CD4-positive, alpha-beta memory T cell (primary cell): Measurements from ENCODE around the gene PCDHA5. TPM values are rescaled to one million over a fixed set of nuclear protein-coding genes. Genes with fewer than 3 reads are reported as not detected.
A peak's percentile ranks its signal among the peaks of the same experiment; 100 is the strongest.
"Not testable (repeated sequence)": the region's sequence is repeated elsewhere in the genome, so short reads cannot be mapped to it uniquely, and the experiment has no call there.

Source experiments
- CTCF ChIA-PET: fragments of 350-600 bp; sonication (Branson Sonifier 250); formaldehyde crosslinking; loops from one replicate; lab custom pipeline; 2021; ENCODE audit warnings: inconsistent platforms; ENCODE audit not compliant: partially characterized antibody; lab: Charles Lee
- POLR2A ChIA-PET: fragments of 350-600 bp; sonication (Branson Sonifier 250); formaldehyde crosslinking; loops from one replicate; lab custom pipeline; 2021; ENCODE audit not compliant: partially characterized antibody; lab: Charles Lee
- DNase-seq, 5 donors: peaks; one replicate each; pipeline versions ENCODE4 v3.0.0 to v3.0.0-alpha.2; 2020 to 2022; ENCODE audit warnings: mixed read lengths in 1 of 5
- H3K27ac ChIP-seq: one replicate; pipeline ENCODE4 v1.7.0; 2013; ENCODE audit warnings: low read depth, low read length
- H3K27me3 ChIP-seq: 2 replicates; pipeline ENCODE4 v1.7.0; 2013; ENCODE audit warnings: mild to moderate bottlenecking, low read length, moderate library complexity; ENCODE audit not compliant: insufficient read depth
- H3K36me3 ChIP-seq: 2 replicates; pipeline ENCODE4 v1.7.0; 2013; ENCODE audit warnings: mild to moderate bottlenecking, low read length, moderate library complexity; ENCODE audit not compliant: insufficient read depth
- H3K4me1 ChIP-seq: 2 replicates; pipeline ENCODE4 v1.7.0; 2013; ENCODE audit warnings: mild to moderate bottlenecking, low read length, moderate library complexity; ENCODE audit not compliant: insufficient read depth
- H3K4me3 ChIP-seq, 2 donors: one replicate each; pipeline ENCODE4 v1.7.0; 2013; ENCODE audit warnings: low read length in 2 of 2, mild to moderate bottlenecking in 1 of 2
- H3K9me3 ChIP-seq, 2 donors: one replicate each; pipeline ENCODE4 v1.7.0; 2013; ENCODE audit warnings: low read length in 2 of 2, control low read depth in 1 of 2; ENCODE audit not compliant: control insufficient read depth in 1 of 2
- H3K27ac Mint-ChIP-seq, 7 donors: one replicate each; pipeline ENCODE4 v1.8.0; 2020 to 2021; ENCODE audit warnings: mixed read lengths in 7 of 7, mild to moderate bottlenecking in 6 of 7, inconsistent platforms in 3 of 7, moderate library complexity in 3 of 7
- H3K27me3 Mint-ChIP-seq, 2 donors: one replicate each; pipeline ENCODE4 v1.8.0; 2020 to 2021; ENCODE audit warnings: mixed read lengths in 2 of 2
- H3K36me3 Mint-ChIP-seq, 2 donors: one replicate each; pipeline ENCODE4 v1.8.0; 2020 to 2021; ENCODE audit warnings: mixed read lengths in 2 of 2, inconsistent platforms in 1 of 2, mild to moderate bottlenecking in 1 of 2
- H3K4me1 Mint-ChIP-seq, 4 donors: one replicate each; pipeline ENCODE4 v1.8.0; 2020 to 2021; ENCODE audit warnings: mixed read lengths in 4 of 4, mild to moderate bottlenecking in 1 of 4
- H3K4me3 Mint-ChIP-seq, 8 donors: one replicate each; pipeline ENCODE4 v1.8.0; 2020 to 2021; ENCODE audit warnings: mixed read lengths in 8 of 8, mild to moderate bottlenecking in 7 of 8, moderate library complexity in 6 of 8, inconsistent platforms in 3 of 8
- H3K9me3 Mint-ChIP-seq, 8 donors: one replicate each; pipeline ENCODE4 v1.8.0; 2020 to 2021; ENCODE audit warnings: mixed read lengths in 8 of 8, mild to moderate bottlenecking in 5 of 8, inconsistent platforms in 3 of 8, moderate library complexity in 1 of 8
- intact Hi-C: fragments of 100-400 bp; cut with micrococcal nuclease; formaldehyde crosslinking; loops from one replicate; pipeline ENCODE4 v1.15.1; 2023
- polyA plus RNA-seq, 2 donors: library from polyadenylated mRNA; unstranded; fragments of 300-500 nt; fragmentation: Illumina TruSeq; gene quantifications; one replicate each; pipeline ENCODE4 v1.2.3, GENCODE V29; 2021
- total RNA-seq, 2 experiments: library from RNA; stranded (reverse); gene quantifications; one replicate each; pipeline ENCODE4 v1.2.3, GENCODE V29; 2021

PCDHA5 gene
- total and polyA plus RNA-seq, 4 experiments from 2014 or later: not detected

GRCh38 chr5:140802781-140803271 is 18.6 kb upstream of the PCDHA5 start:
- peaks cover 5% of the 10 kb centered on the region for H3K27me3 ChIP-seq
- POLR2A ChIA-PET: no interaction called here
- H3K4me1 Mint-ChIP-seq: no peaks in the 10 kb centered on the region
- H3K9me3 Mint-ChIP-seq: peaks cover 3 to 78% (median 55%) of the 10 kb centered on the region in 8 donors
- no peak overlapping the region for H3K4me3 ChIP-seq
- no peak overlapping the region for H3K27ac Mint-ChIP-seq
- CTCF ChIA-PET: no interaction called here
- intact Hi-C loops: no loop called here
- H3K36me3 Mint-ChIP-seq: peaks cover 7 to 12% of the 10 kb centered on the region in 2 donors
- no peaks in the 10 kb centered on the region for H3K4me1 ChIP-seq
- H3K36me3 ChIP-seq: no peaks in the 10 kb centered on the region
- H3K27ac ChIP-seq: no peak overlapping the region
- H3K27me3 Mint-ChIP-seq: peaks cover 10 to 22% of the 10 kb centered on the region in 2 donors
- DNase-seq: peak in 1 of 5 donors; percentile 26
- no peak overlapping the region for H3K4me3 Mint-ChIP-seq
- peaks cover 0 to 4% of the 10 kb centered on the region in 2 donors for H3K9me3 ChIP-seq

- no peaks in the 10 kb centered on the region for H3K9me3 ChIP-seq
- H3K27me3 Mint-ChIP-seq: peaks cover 7 to 18% of the 10 kb centered on the region in 2 donors
- H3K4me3 Mint-ChIP-seq: peak within 1 kb of the TSS in 1 of 8 donors; percentile 13
- no peaks in the 10 kb centered on the region for H3K4me1 ChIP-seq
- intact Hi-C loops: no loop called here
- no peaks in the 10 kb centered on the region for H3K27me3 ChIP-seq
- no peak within 1 kb of the TSS for H3K27ac ChIP-seq
- peaks cover 7 to 9% of the 10 kb centered on the region in 2 donors for H3K36me3 Mint-ChIP-seq
- no peaks in the 10 kb centered on the region for H3K36me3 ChIP-seq
- ChIA-PET CTCF (interaction anchor here (0.9 kb wide), 1 partner anchor 9 kb away, joined by 3 read pairs; no protein-coding TSS in a partner anchor), POLR2A (no interaction called here)
- DNase-seq: no peak
- no peak within 1 kb of the TSS for H3K4me3 ChIP-seq
- H3K27ac Mint-ChIP-seq: no peak within 1 kb of the TSS
- H3K4me1 Mint-ChIP-seq: no peaks in the 10 kb centered on the region
- peaks cover 3 to 78% (median 47%) of the 10 kb centered on the region in 8 donors for H3K9me3 Mint-ChIP-seq
Measured at GRCh38 chr5:140806834-140807775, 14.3 kb upstream of the PCDHA5 start, which contains the start of gene PCDHA4. Gene PCDHA4 (plus strand): TSS chr5:140807068.

GRCh38 chr5:140808241-140808888 is 13.0 kb upstream of the PCDHA5 start:
- DNase-seq, H3K36me3 ChIP-seq, H3K9me3 ChIP-seq, H3K27ac Mint-ChIP-seq, POLR2A ChIA-PET, H3K4me3 ChIP-seq, H3K27me3 ChIP-seq, H3K27ac ChIP-seq, H3K4me1 Mint-ChIP-seq, H3K4me1 ChIP-seq, H3K4me3 Mint-ChIP-seq, intact Hi-C loops: not testable (repeated sequence)
- Mint-ChIP-seq H3K9me3 (peaks cover 3 to 82% (median 53%) of the 10 kb centered on the region in 8 donors), H3K36me3 (peaks cover 7 to 13% of the 10 kb centered on the region in 2 donors), H3K27me3 (peaks cover 7 to 18% of the 10 kb centered on the region in 2 donors)
- CTCF ChIA-PET: interaction anchor here (0.9 kb wide), 1 partner anchor 8 kb away, joined by 3 read pairs; no protein-coding TSS in a partner anchor

GRCh38 chr5:140808889-140809291 is 12.5 kb upstream of the PCDHA5 start:
- H3K4me3 Mint-ChIP-seq: no peak overlapping the region
- POLR2A ChIA-PET: no interaction called here
- intact Hi-C loops: no loop called here

GRCh38 chr5:140822281-140822629 is 842 bp downstream of the PCDHA5 start:
- H3K27me3 ChIP-seq: peaks cover under 1% of the 10 kb centered on the region
- POLR2A ChIA-PET: no interaction called here
- H3K9me3 ChIP-seq: no peaks in the 10 kb centered on the region
- no peak overlapping the region for H3K27ac ChIP-seq
- peaks cover 0 to 2% of the 10 kb centered on the region in 2 donors for H3K36me3 Mint-ChIP-seq
- no peaks in the 10 kb centered on the region for H3K4me1 ChIP-seq
- CTCF ChIA-PET: no interaction called here
- peaks cover 0 to 1% (median 0%) of the 10 kb centered on the region in 4 donors for H3K4me1 Mint-ChIP-seq
- H3K27me3 Mint-ChIP-seq: peaks cover 4 to 8% of the 10 kb centered on the region in 2 donors
- H3K4me3 ChIP-seq: no peak overlapping the region
- intact Hi-C loops: no loop called here
- no peak for DNase-seq
- H3K27ac Mint-ChIP-seq: no peak overlapping the region
- H3K9me3 Mint-ChIP-seq: peaks cover 3 to 50% (median 27%) of the 10 kb centered on the region in 8 donors
- H3K4me3 Mint-ChIP-seq: no peak overlapping the region
- H3K36me3 ChIP-seq: no peaks in the 10 kb centered on the region

More at GRCh38 chr5:140808889-140809291, 12.5 kb upstream of the PCDHA5 start:
- no peak overlapping the region for H3K27ac ChIP-seq
- no peak for DNase-seq
- H3K4me3 ChIP-seq: no peak overlapping the region
- no peaks in the 10 kb centered on the region for H3K27me3 ChIP-seq
- peaks cover 3 to 10% of the 10 kb centered on the region in 2 donors for H3K36me3 Mint-ChIP-seq
- no peaks in the 10 kb centered on the region for H3K4me1 Mint-ChIP-seq
- H3K9me3 ChIP-seq: no peaks in the 10 kb centered on the region
- CTCF ChIA-PET: no interaction called here
- H3K4me1 ChIP-seq: no peaks in the 10 kb centered on the region
- no peak overlapping the region for H3K27ac Mint-ChIP-seq
- no peaks in the 10 kb centered on the region for H3K36me3 ChIP-seq
- peaks cover 3 to 77% (median 49%) of the 10 kb centered on the region in 8 donors for H3K9me3 Mint-ChIP-seq
- peaks cover 7 to 15% of the 10 kb centered on the region in 2 donors for H3K27me3 Mint-ChIP-seq

- intact Hi-C loops, DNase-seq, H3K27ac Mint-ChIP-seq, H3K4me3 Mint-ChIP-seq, H3K27me3 ChIP-seq, H3K36me3 ChIP-seq, CTCF ChIA-PET, POLR2A ChIA-PET, H3K9me3 ChIP-seq, H3K27me3 Mint-ChIP-seq, H3K4me1 ChIP-seq, H3K27ac ChIP-seq, H3K4me3 ChIP-seq, H3K36me3 Mint-ChIP-seq, H3K4me1 Mint-ChIP-seq: not testable (repeated sequence)
- H3K9me3 Mint-ChIP-seq: peaks cover 3 to 53% (median 33%) of the 10 kb centered on the region in 8 donors
Measured at GRCh38 chr5:140822969-140823368, 1.6 kb downstream of the PCDHA5 start.

GRCh38 chr5:140823475-140823874 is 2.1 kb downstream of the PCDHA5 start:
- Mint-ChIP-seq H3K27me3 (peaks cover 7 to 8% of the 10 kb centered on the region in 2 donors), H3K36me3 (peaks cover under 1 to 2% of the 10 kb centered on the region in 2 donors), H3K9me3 (peaks cover 3 to 51% (median 35%) of the 10 kb centered on the region in 8 donors), H3K4me1 (peaks cover 0 to 1% (median 0%) of the 10 kb centered on the region in 4 donors), H3K27ac (no peak overlapping the region), H3K4me3 (no peak overlapping the region)
- POLR2A ChIA-PET: no interaction called here
- no peak overlapping the region for H3K4me3 ChIP-seq
- H3K27me3 ChIP-seq: peaks cover 3% of the 10 kb centered on the region
- no peaks in the 10 kb centered on the region for H3K9me3 ChIP-seq
- H3K27ac ChIP-seq: no peak overlapping the region
- no peak for DNase-seq
- CTCF ChIA-PET: no interaction called here
- no peaks in the 10 kb centered on the region for H3K4me1 ChIP-seq
- intact Hi-C loops: no loop called here
- H3K36me3 ChIP-seq: no peaks in the 10 kb centered on the region
